CD8-positive, alpha-beta memory T cell (primary cell): ENCODE data around the gene CEP112. TPM values are rescaled to one million over a fixed set of nuclear protein-coding genes. Genes with fewer than 3 reads are reported as not detected.
A peak's percentile ranks its signal among the peaks of the same experiment; 100 is the strongest.

Experiments
- CTCF ChIA-PET: fragments of 350-600 bp; sonication (Branson Sonifier 250); formaldehyde crosslinking; loops from one replicate; lab custom pipeline; 2021; ENCODE audit warnings: antibody characterized with exemption; lab: Charles Lee
- POLR2A ChIA-PET: fragments of 350-600 bp; sonication (Branson Sonifier 250); formaldehyde crosslinking; loops from one replicate; lab custom pipeline; 2021; ENCODE audit warnings: antibody characterized with exemption; lab: Charles Lee
- DNase-seq, 5 donors: peaks; one replicate each; pipeline versions ENCODE4 v3.0.0 to v3.0.0-alpha.2; 2020 to 2022; ENCODE audit warnings: mixed read lengths in 1 of 5
- H3K27ac ChIP-seq: one replicate; pipeline ENCODE4 v1.7.0; 2013; ENCODE audit warnings: low read depth, mild to moderate bottlenecking, low read length, moderate library complexity
- H3K27me3 ChIP-seq: 2 replicates; pipeline ENCODE4 v1.7.0; 2013; ENCODE audit warnings: low read length, mild to moderate bottlenecking; ENCODE audit not compliant: insufficient read depth, poor library complexity, severe bottlenecking
- H3K36me3 ChIP-seq: 2 replicates; pipeline ENCODE4 v1.7.0; 2013; ENCODE audit warnings: mild to moderate bottlenecking, low read length, moderate library complexity; ENCODE audit not compliant: insufficient read depth
- H3K4me1 ChIP-seq: 2 replicates; pipeline ENCODE4 v1.7.0; 2013; ENCODE audit warnings: mild to moderate bottlenecking, low read length, moderate library complexity; ENCODE audit not compliant: insufficient read depth
- H3K4me3 ChIP-seq: 2 replicates; pipeline ENCODE4 v1.7.0; 2013; ENCODE audit warnings: mild to moderate bottlenecking, low read length
- H3K9me3 ChIP-seq: 2 replicates; pipeline ENCODE4 v1.7.0; 2013; ENCODE audit warnings: mild to moderate bottlenecking, low read length
- H3K27ac Mint-ChIP-seq, 8 donors: one replicate each; pipeline ENCODE4 v1.8.0; 2020 to 2021; ENCODE audit warnings: mixed read lengths in 8 of 8, mild to moderate bottlenecking in 6 of 8, inconsistent platforms in 3 of 8, moderate library complexity in 3 of 8
- H3K27me3 Mint-ChIP-seq, 2 donors: one replicate each; pipeline ENCODE4 v1.8.0; 2020 to 2021; ENCODE audit warnings: mixed read lengths in 2 of 2, mild to moderate bottlenecking in 1 of 2, moderate library complexity in 1 of 2
- H3K36me3 Mint-ChIP-seq, 3 donors: one replicate each; pipeline ENCODE4 v1.8.0; 2020 to 2021; ENCODE audit warnings: mixed read lengths in 3 of 3, inconsistent platforms in 1 of 3, mild to moderate bottlenecking in 1 of 3
- H3K4me1 Mint-ChIP-seq, 3 donors: one replicate each; pipeline ENCODE4 v1.8.0; 2020 to 2021; ENCODE audit warnings: mixed read lengths in 3 of 3, inconsistent platforms in 1 of 3, mild to moderate bottlenecking in 1 of 3
- H3K4me3 Mint-ChIP-seq, 7 donors: one replicate each; pipeline ENCODE4 v1.8.0; 2020 to 2021; ENCODE audit warnings: mixed read lengths in 7 of 7, mild to moderate bottlenecking in 6 of 7, moderate library complexity in 4 of 7, inconsistent platforms in 2 of 7
- H3K9me3 Mint-ChIP-seq, 5 donors: one replicate each; pipeline ENCODE4 v1.8.0; 2020 to 2022; ENCODE audit warnings: mixed read lengths in 5 of 5, mild to moderate bottlenecking in 3 of 5, moderate library complexity in 2 of 5, inconsistent platforms in 1 of 5
- polyA plus RNA-seq: library from polyadenylated mRNA; unstranded; fragments of 300-500 nt; fragmentation: Illumina TruSeq; gene quantifications from one replicate; pipeline ENCODE4 v1.2.3, GENCODE V29; 2021
- total RNA-seq, 2 experiments: library from RNA; stranded (reverse); gene quantifications; one replicate each; pipeline ENCODE4 v1.2.3, GENCODE V29; 2021

CEP112 gene
- total and polyA plus RNA-seq, 3 experiments from 2014 or later, result 0.64 to 4.5 (median 3.0) TPM

- peak overlapping the region in 4 of 7 donors; percentile 25 to 57 (median 46) for H3K4me3 Mint-ChIP-seq
- Histone ChIP-seq H3K27ac (no peak overlapping the region), H3K27me3 (no peaks in the 10 kb centered on the region), H3K4me3 (peak overlapping the region; percentile 27), H3K9me3 (no peaks in the 10 kb centered on the region), H3K4me1 (peaks cover 7% of the 10 kb centered on the region), H3K36me3 (no peaks in the 10 kb centered on the region)
- CTCF ChIA-PET, result no interaction called here
- H3K36me3 Mint-ChIP-seq, result peaks cover 0 to 3% (median 0%) of the 10 kb centered on the region in 3 donors
- peak overlapping the region in 1 of 8 donors; percentile 50 for H3K27ac Mint-ChIP-seq
- no peaks in the 10 kb centered on the region for H3K9me3 Mint-ChIP-seq
- H3K4me1 Mint-ChIP-seq, result peaks cover 14 to 21% (median 14%) of the 10 kb centered on the region in 3 donors
- DNase-seq, result no peak
- POLR2A ChIA-PET, result interaction anchor here (0.7 kb wide), 1 partner anchor 82 kb away, joined by 5 read pairs; no protein-coding TSS in a partner anchor
- peaks cover 16 to 21% of the 10 kb centered on the region in 2 donors for H3K27me3 Mint-ChIP-seq
Measured at GRCh38 chr17:65593855-65594845, 597.8 kb downstream of the CEP112 start.

DNA sequence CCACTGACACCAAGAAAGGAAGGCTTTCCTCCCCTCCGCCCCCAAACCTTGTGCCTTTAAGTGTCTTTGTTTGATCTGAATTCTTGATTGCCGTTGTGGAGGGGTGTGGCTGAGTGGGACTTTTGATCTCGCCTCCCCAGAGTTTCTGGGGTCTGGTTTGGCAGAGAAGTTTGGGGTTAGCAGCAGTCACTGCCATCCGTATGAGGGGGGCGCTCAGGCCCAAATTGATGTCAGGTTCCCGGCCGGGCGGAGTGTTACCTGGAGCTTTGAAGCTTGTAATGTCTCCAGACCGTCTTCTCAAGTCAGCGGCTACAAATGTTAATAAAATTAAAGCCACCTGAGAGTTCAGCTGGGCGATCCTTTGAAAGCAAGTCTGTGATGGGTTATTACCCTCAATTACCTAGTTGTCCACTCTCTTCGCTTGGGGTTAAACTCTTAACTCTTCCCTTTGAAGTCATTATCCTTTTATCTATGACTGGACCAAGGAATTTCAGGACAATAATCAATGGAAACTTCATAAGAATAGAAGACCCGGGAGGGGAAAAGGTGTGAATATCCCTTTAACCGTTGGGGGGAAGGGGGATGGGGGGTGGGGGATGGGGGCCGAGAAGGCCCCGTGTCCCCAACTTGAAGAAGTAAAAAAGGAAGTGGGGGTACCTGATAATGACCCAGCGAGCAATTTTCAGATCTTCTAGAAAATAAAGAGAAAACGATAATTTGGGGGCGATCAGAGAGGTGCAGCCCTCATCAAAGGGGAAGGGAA is 598.7 kb downstream of the CEP112 start:
- H3K27ac ChIP-seq, result no peak overlapping the region
- Mint-ChIP-seq H3K4me1 (peaks cover 14 to 21% (median 14%) of the 10 kb centered on the region in 3 donors), H3K27me3 (peaks cover 16 to 21% of the 10 kb centered on the region in 2 donors), H3K4me3 (peak overlapping the region in 3 of 7 donors; percentile 35 to 57 (median 54)), H3K27ac (peak overlapping the region in 1 of 8 donors; percentile 60), H3K9me3 (no peaks in the 10 kb centered on the region), H3K36me3 (peaks cover 0 to 3% (median 0%) of the 10 kb centered on the region in 3 donors)
- H3K4me3 ChIP-seq, result peak overlapping the region; percentile 27
- POLR2A ChIA-PET, result no interaction called here
- H3K9me3 ChIP-seq, result no peaks in the 10 kb centered on the region
- peak in 1 of 5 donors; percentile 64 for DNase-seq
- no peaks in the 10 kb centered on the region for H3K27me3 ChIP-seq
- H3K4me1 ChIP-seq, result peaks cover 8% of the 10 kb centered on the region
- no peaks in the 10 kb centered on the region for H3K36me3 ChIP-seq
- CTCF ChIA-PET, result no interaction called here

DNA sequence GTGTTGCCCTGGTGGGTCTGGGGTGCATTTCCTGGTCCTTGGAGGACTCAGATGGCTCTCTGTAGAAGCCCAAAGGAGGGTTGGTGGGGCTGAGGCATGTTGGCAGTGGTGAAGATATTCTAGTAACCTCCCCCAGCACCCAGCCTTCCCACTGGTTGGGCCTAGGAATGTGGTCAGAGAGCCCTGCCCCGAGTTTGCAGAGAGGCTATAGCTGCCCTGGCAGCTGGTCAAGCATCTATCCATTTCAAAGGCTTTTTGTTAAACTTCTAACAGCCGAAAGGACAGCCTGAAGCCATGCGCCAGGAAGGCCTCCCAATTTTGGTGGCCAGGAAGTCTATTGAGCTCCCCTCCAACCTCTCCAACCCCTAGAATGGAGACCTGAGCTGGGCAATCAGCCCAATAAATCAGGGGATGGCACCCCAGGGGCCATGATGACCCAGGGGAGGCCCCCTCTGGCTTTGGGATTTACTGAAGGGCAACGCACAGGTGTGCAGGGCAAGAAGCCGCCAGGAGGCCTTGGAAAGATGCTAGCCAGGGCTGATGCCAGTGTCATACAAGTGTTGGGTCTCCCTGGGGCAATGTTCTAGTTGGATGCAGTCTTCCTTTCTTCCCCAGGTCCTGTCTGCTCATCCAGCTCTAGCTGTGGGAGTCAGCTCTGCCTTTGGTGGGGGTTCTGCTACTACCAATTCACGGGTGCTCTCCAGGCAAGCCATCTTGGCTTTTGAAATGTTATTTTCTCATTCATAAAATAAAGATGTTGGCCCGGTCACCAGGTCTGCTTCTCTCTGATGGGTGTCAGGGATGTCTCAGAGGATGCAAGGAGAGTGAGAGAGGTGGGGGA is 599.6 kb downstream of the CEP112 start:
- Histone ChIP-seq H3K36me3 (no peaks in the 10 kb centered on the region), H3K9me3 (no peaks in the 10 kb centered on the region), H3K4me3 (no peak overlapping the region), H3K27me3 (no peaks in the 10 kb centered on the region), H3K4me1 (peaks cover 17% of the 10 kb centered on the region), H3K27ac (no peak overlapping the region)
- H3K4me3 Mint-ChIP-seq, result no peak overlapping the region
- CTCF ChIA-PET, result no interaction called here
- POLR2A ChIA-PET, result no interaction called here
- no peak for DNase-seq
- peaks cover 16 to 21% of the 10 kb centered on the region in 2 donors for H3K27me3 Mint-ChIP-seq
- peaks cover 14 to 21% (median 14%) of the 10 kb centered on the region in 3 donors for H3K4me1 Mint-ChIP-seq
- H3K9me3 Mint-ChIP-seq, result no peaks in the 10 kb centered on the region
- peaks cover 0 to 3% (median 0%) of the 10 kb centered on the region in 3 donors for H3K36me3 Mint-ChIP-seq
- no peak overlapping the region for H3K27ac Mint-ChIP-seq

- no peak for DNase-seq
- Histone ChIP-seq H3K27me3 (no peaks in the 10 kb centered on the region), H3K4me3 (no peak overlapping the region), H3K9me3 (no peaks in the 10 kb centered on the region), H3K27ac (no peak overlapping the region), H3K36me3 (no peaks in the 10 kb centered on the region), H3K4me1 (peaks cover 36% of the 10 kb centered on the region)
- Mint-ChIP-seq H3K27me3 (peaks cover 10 to 17% of the 10 kb centered on the region in 2 donors), H3K9me3 (no peaks in the 10 kb centered on the region), H3K4me3 (no peak overlapping the region), H3K4me1 (peaks cover 13 to 22% (median 20%) of the 10 kb centered on the region in 3 donors), H3K36me3 (peaks cover 0 to 3% (median 0%) of the 10 kb centered on the region in 3 donors), H3K27ac (no peak overlapping the region)
- ChIA-PET POLR2A (no interaction called here), CTCF (no interaction called here)
Measured at GRCh38 chr17:65589321-65589720, 602.6 kb downstream of the CEP112 start.

DNA sequence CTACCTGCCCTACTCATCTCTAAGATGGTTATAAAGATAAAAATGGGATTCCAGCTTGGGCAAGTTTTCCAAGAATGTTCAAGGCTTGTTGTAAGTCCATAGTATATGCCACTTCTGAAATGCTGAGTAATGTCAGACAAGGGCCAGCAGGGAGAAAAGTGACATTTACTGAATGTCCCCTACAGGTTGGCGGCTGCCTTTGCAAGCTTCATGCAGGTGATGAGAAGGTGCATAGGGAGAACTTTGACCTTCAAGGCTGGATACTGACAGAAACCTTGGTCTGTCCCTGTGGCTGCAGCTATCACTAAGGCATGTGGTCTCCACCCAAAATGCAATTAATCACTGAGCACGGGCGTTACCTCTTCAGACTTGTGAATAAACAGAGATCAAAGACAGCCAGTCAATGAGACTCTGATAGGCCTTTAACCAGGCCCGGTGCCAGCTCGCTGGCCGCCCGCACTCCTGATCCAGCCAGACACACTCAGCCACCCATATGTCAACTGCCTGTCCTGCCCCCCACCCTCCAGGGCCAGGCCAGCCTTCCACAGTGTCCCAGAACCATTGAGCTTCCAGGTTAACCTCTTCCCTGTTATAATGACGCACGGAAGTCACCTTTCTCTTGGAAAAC is 603.6 kb downstream of the CEP112 start:
- no peak overlapping the region for H3K27ac Mint-ChIP-seq
- Histone ChIP-seq H3K36me3 (no peaks in the 10 kb centered on the region), H3K4me1 (peaks cover 43% of the 10 kb centered on the region), H3K9me3 (no peaks in the 10 kb centered on the region), H3K4me3 (no peak overlapping the region), H3K27ac (no peak overlapping the region), H3K27me3 (no peaks in the 10 kb centered on the region)
- H3K4me1 Mint-ChIP-seq, result peaks cover 6 to 16% (median 13%) of the 10 kb centered on the region in 3 donors
- H3K9me3 Mint-ChIP-seq, result no peaks in the 10 kb centered on the region
- H3K36me3 Mint-ChIP-seq, result peaks cover 0 to 3% (median 0%) of the 10 kb centered on the region in 3 donors
- no peak overlapping the region for H3K4me3 Mint-ChIP-seq
- ChIA-PET CTCF (no interaction called here), POLR2A (no interaction called here)
- DNase-seq, result no peak
- H3K27me3 Mint-ChIP-seq, result peaks cover 7 to 8% of the 10 kb centered on the region in 2 donors

DNA sequence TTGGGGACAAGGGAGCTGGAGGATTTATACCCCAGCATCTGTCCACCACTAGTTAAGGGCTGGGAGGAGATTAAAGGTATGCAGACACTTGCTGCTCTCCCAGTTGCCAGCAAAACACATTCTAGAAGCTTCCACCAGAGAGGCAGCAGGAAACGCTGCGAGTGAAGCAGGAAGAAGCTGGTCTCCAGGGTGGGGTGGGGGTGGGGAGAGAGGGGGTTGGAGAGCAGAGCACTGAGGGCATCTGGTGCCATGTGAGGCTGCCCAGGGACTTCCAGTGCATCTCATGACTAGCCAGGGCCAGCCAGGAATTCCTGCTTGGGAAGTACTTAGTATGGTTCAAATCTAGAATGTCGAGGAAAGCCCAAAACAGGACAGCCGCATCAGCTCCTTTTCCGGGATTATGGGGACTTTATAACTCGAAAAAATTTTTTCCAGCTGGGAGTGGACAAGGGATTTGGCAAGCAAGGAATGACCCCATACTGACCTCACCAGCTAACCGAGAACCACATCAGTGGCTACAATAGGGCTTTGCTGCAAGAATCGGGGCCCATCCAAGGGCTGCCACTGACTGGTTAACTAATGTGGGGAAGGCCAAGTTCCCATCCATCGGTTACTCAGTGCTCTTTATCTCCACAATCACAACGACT is 604.3 kb downstream of the CEP112 start:
- no peak overlapping the region for H3K27ac Mint-ChIP-seq

GRCh38 chr17:65586899-65587298 is 605.0 kb downstream of the CEP112 start:
- Mint-ChIP-seq H3K27me3 (peaks cover 0 to 3% of the 10 kb centered on the region in 2 donors), H3K4me1 (peaks cover 3 to 10% (median 9%) of the 10 kb centered on the region in 3 donors), H3K36me3 (no peaks in the 10 kb centered on the region), H3K9me3 (no peaks in the 10 kb centered on the region), H3K4me3 (no peak overlapping the region), H3K27ac (no peak overlapping the region)
- ChIA-PET CTCF (no interaction called here), POLR2A (no interaction called here)
- no peak for DNase-seq
- no peak overlapping the region for H3K27ac ChIP-seq
- H3K4me1 ChIP-seq, result peaks cover 37% of the 10 kb centered on the region
- no peak overlapping the region for H3K4me3 ChIP-seq
- H3K27me3 ChIP-seq, result no peaks in the 10 kb centered on the region
- no peaks in the 10 kb centered on the region for H3K36me3 ChIP-seq
- H3K9me3 ChIP-seq, result no peaks in the 10 kb centered on the region

More for the DNA sequence above, 604.3 kb downstream of the CEP112 start:
- H3K36me3 Mint-ChIP-seq, result peaks cover 0 to 2% (median 0%) of the 10 kb centered on the region in 3 donors
- ChIA-PET CTCF (no interaction called here), POLR2A (no interaction called here)
- H3K27ac ChIP-seq, result no peak overlapping the region
- H3K4me3 Mint-ChIP-seq, result no peak overlapping the region
- no peaks in the 10 kb centered on the region for H3K27me3 ChIP-seq
- H3K4me1 Mint-ChIP-seq, result peaks cover 3 to 10% (median 9%) of the 10 kb centered on the region in 3 donors
- H3K9me3 ChIP-seq, result no peaks in the 10 kb centered on the region
- peaks cover 2 to 4% of the 10 kb centered on the region in 2 donors for H3K27me3 Mint-ChIP-seq
- peaks cover 37% of the 10 kb centered on the region for H3K4me1 ChIP-seq
- no peaks in the 10 kb centered on the region for H3K9me3 Mint-ChIP-seq
- no peaks in the 10 kb centered on the region for H3K36me3 ChIP-seq
- no peak for DNase-seq
- H3K4me3 ChIP-seq, result no peak overlapping the region
